ENCODE data around the gene BCL6. TPM values are rescaled to one million over a fixed set of nuclear protein-coding genes. Genes with fewer than 3 reads are reported as not detected.

Gene BCL6
- polyA plus RNA-seq, 3 donors = 33.2 to 349 (median 34.9) TPM

GRCh38 chr3:187714404-187714979 is 30.8 kb downstream of the BCL6 start:
- intact Hi-C loops (cut with micrococcal nuclease) = loop anchor here in 1 of 2 donors (10.0 kb wide), 1 partner anchor 400 kb away; no protein-coding TSS in a partner anchor

GRCh38 chr3:187713504-187713903 is 31.8 kb downstream of the BCL6 start:
- Mint-ChIP-seq H3K27ac (no peak overlapping the region), H3K4me3 (no peak overlapping the region), H3K27me3 (ENCODE audit: low read depth in 3 of 3) (no peaks in the 10 kb centered on the region), H3K4me1 (peaks cover 7% of the 10 kb centered on the region), H3K36me3 (no peaks in the 10 kb centered on the region), H3K9me3 (no peaks in the 10 kb centered on the region)
- Histone ChIP-seq H3K4me3 (replicated peaks in 1 of 3; ENCODE audit: low read depth in 2 of 3, low read length in 3 of 3) (no peak overlapping the region), H3K79me2 (ENCODE audit: insufficient read depth, low read length) (no peaks in the 10 kb centered on the region), H2AFZ (ENCODE audit: insufficient read depth, low read depth, low read length, poor library complexity, severe bottlenecking) (no peak overlapping the region), H3K4me2 (replicated peaks; ENCODE audit: extremely low read depth, low read length, poor library complexity, severe bottlenecking) (no peak overlapping the region), H4K20me1 (ENCODE audit: insufficient read depth, low read length) (no peaks in the 10 kb centered on the region), H3K27me3 (ENCODE audit: control insufficient read depth in 2 of 2, insufficient read depth in 2 of 2, low read length in 2 of 2) (no peaks in the 10 kb centered on the region), H3K36me3 (replicated peaks in 1 of 2; ENCODE audit: control insufficient read depth in 1 of 2, insufficient read depth in 2 of 2, low read length in 2 of 2) (no peaks in the 10 kb centered on the region), H3K9ac (ENCODE audit: insufficient read depth, low read length, poor library complexity, severe bottlenecking) (no peak overlapping the region), H3K27ac (ENCODE audit: low read depth in 1 of 2, low read length in 2 of 2) (no peak overlapping the region), H3K4me1 (ENCODE audit: control insufficient read depth in 1 of 2, insufficient read depth in 2 of 2, low read length in 2 of 2) (no peaks in the 10 kb centered on the region), H3K9me3 (replicated peaks in 1 of 2; ENCODE audit: control insufficient read depth in 1 of 2, insufficient read depth in 1 of 2, low read length in 2 of 2) (no peaks in the 10 kb centered on the region)
- intact Hi-C loops (cut with micrococcal nuclease) = loop anchor here in 1 of 2 donors (10.0 kb wide), 1 partner anchor 399 kb away; no protein-coding TSS in a partner anchor
- TF ChIP-seq CTCF (IDR thresholded peaks at IDR 0.05) = no peak
- DNase-seq = no peak
- no CpG with 5 or more reads among the region's 2 CpGs for WGBS (ENCODE audit: insufficient coverage)

More at GRCh38 chr3:187714404-187714979, 30.8 kb downstream of the BCL6 start:
- TF ChIP-seq CTCF (IDR thresholded peaks at IDR 0.05) = peak; percentile 93
- H3K27ac Mint-ChIP-seq = peak overlapping the region in 2 of 7 donors; percentile 12 to 45
- H3K9ac ChIP-seq (ENCODE audit: insufficient read depth, low read length, poor library complexity, severe bottlenecking) = no peak overlapping the region
- no peaks in the 10 kb centered on the region for H3K79me2 ChIP-seq (ENCODE audit: insufficient read depth, low read length)
- no peaks in the 10 kb centered on the region for H3K36me3 Mint-ChIP-seq
- no peaks in the 10 kb centered on the region for H3K9me3 ChIP-seq (replicated peaks in 1 of 2; ENCODE audit: control insufficient read depth in 1 of 2, insufficient read depth in 1 of 2, low read length in 2 of 2)
- H3K36me3 ChIP-seq (replicated peaks in 1 of 2; ENCODE audit: control insufficient read depth in 1 of 2, insufficient read depth in 2 of 2, low read length in 2 of 2) = no peaks in the 10 kb centered on the region
- no peaks in the 10 kb centered on the region for H4K20me1 ChIP-seq (ENCODE audit: insufficient read depth, low read length)
- H3K27me3 Mint-ChIP-seq (ENCODE audit: low read depth in 3 of 3) = no peaks in the 10 kb centered on the region
- DNase-seq = peak; percentile 55 to 71 (median 66)
- no peak overlapping the region for H2AFZ ChIP-seq (ENCODE audit: insufficient read depth, low read depth, low read length, poor library complexity, severe bottlenecking)
- peaks cover 7% of the 10 kb centered on the region for H3K4me1 Mint-ChIP-seq
- no peaks in the 10 kb centered on the region for H3K4me1 ChIP-seq (ENCODE audit: control insufficient read depth in 1 of 2, insufficient read depth in 2 of 2, low read length in 2 of 2)
- no peak overlapping the region for H3K27ac ChIP-seq (ENCODE audit: low read depth in 1 of 2, low read length in 2 of 2)
- H3K4me3 ChIP-seq (replicated peaks in 1 of 3; ENCODE audit: low read depth in 2 of 3, low read length in 3 of 3) = no peak overlapping the region
- H3K9me3 Mint-ChIP-seq = no peaks in the 10 kb centered on the region
- H3K27me3 ChIP-seq (ENCODE audit: control insufficient read depth in 2 of 2, insufficient read depth in 2 of 2, low read length in 2 of 2) = no peaks in the 10 kb centered on the region
- no peak overlapping the region for H3K4me3 Mint-ChIP-seq
- H3K4me2 ChIP-seq (replicated peaks; ENCODE audit: extremely low read depth, low read length, poor library complexity, severe bottlenecking) = no peak overlapping the region
- WGBS (ENCODE audit: insufficient coverage) = no CpG with 5 or more reads among the region's 4 CpGs

All from CD14-positive monocyte (primary cell).